Measurements from ENCODE around the gene TRIM17. TPM values are rescaled to one million over a fixed set of nuclear protein-coding genes. Genes with fewer than 3 reads are reported as not detected.

Gene TRIM17
- total RNA-seq, 2 experiments from 2014 or later: 0.73 to 0.96 TPM

GRCh38 chr1:228445490-228445842, 28.8 kb upstream of the TRIM17 start:
- Mint-ChIP-seq H3K4me1 (ENCODE audit: low read depth) (peaks cover 9% of the 10 kb centered on the region), H3K4me3 (peak overlapping the region; percentile 76), H3K27me3 (peaks cover 82% of the 10 kb centered on the region), H3K9me3 (no peaks in the 10 kb centered on the region), H3K36me3 (ENCODE audit: low read depth) (no peaks in the 10 kb centered on the region), H3K27ac (no peak overlapping the region)
- no peak for ATAC-seq (ENCODE audit: poor library complexity)
- Histone ChIP-seq H3K36me3 (ENCODE audit: insufficient read depth, low read length) (no peaks in the 10 kb centered on the region), H3K27me3 (ENCODE audit: control insufficient read depth in 1 of 2, insufficient read depth in 2 of 2, low read length in 2 of 2) (peaks cover 18 to 37% of the 10 kb centered on the region in 2 experiments), H3K4me3 (ENCODE audit: low read length) (peak overlapping the region; percentile 53), H3K9me3 (ENCODE audit: control insufficient read depth in 1 of 2, insufficient read depth in 1 of 2, low read length in 2 of 2) (peaks cover 0 to 4% of the 10 kb centered on the region in 2 experiments), H3K4me1 (ENCODE audit: insufficient read depth, low read length) (peaks cover 15% of the 10 kb centered on the region), H3K27ac (ENCODE audit: low read depth in 1 of 2, low read length in 2 of 2) (no peak overlapping the region)
- POLR2A ChIA-PET: interaction anchor here (0.6 to 1.5 kb wide), 3 partner anchors 12 to 41 kb away, joined by 3 to 9 read pairs (median 4); partner anchors contain the start of gene RNF187
- DNase-seq: no peak
- CTCF ChIA-PET: no interaction called here
- TF ChIP-seq CTCF (IDR thresholded peaks at IDR 0.05): no peak
- intact Hi-C loops (cut with DNase I, micrococcal nuclease): no loop called here

GRCh38 chr1:228443395-228443794, 26.7 kb upstream of the TRIM17 start:
- Mint-ChIP-seq H3K27ac (no peak overlapping the region), H3K36me3 (ENCODE audit: low read depth) (no peaks in the 10 kb centered on the region), H3K4me3 (no peak overlapping the region), H3K27me3 (peaks cover 92% of the 10 kb centered on the region), H3K9me3 (no peaks in the 10 kb centered on the region), H3K4me1 (ENCODE audit: low read depth) (peaks cover 9% of the 10 kb centered on the region)
- ChIA-PET CTCF (no interaction called here), POLR2A (no interaction called here)
- no peak for DNase-seq
- intact Hi-C loops (cut with DNase I, micrococcal nuclease): no loop called here
- H3K4me1 ChIP-seq (ENCODE audit: insufficient read depth, low read length): peaks cover 19% of the 10 kb centered on the region
- H3K27ac ChIP-seq (ENCODE audit: low read depth in 1 of 2, low read length in 2 of 2): no peak overlapping the region
- no peaks in the 10 kb centered on the region for H3K36me3 ChIP-seq (ENCODE audit: insufficient read depth, low read length)
- TF ChIP-seq CTCF (IDR thresholded peaks at IDR 0.05): no peak
- H3K27me3 ChIP-seq (ENCODE audit: control insufficient read depth in 1 of 2, insufficient read depth in 2 of 2, low read length in 2 of 2): peaks cover 18 to 37% of the 10 kb centered on the region in 2 experiments
- no peak overlapping the region for H3K4me3 ChIP-seq (ENCODE audit: low read length)
- H3K9me3 ChIP-seq (ENCODE audit: control insufficient read depth in 1 of 2, insufficient read depth in 1 of 2, low read length in 2 of 2): peaks cover 0 to 5% of the 10 kb centered on the region in 2 experiments
- no peak for ATAC-seq (ENCODE audit: poor library complexity)

- ChIA-PET CTCF (no interaction called here), POLR2A (no interaction called here)
- Mint-ChIP-seq H3K27ac (no peak overlapping the region), H3K36me3 (ENCODE audit: low read depth) (no peaks in the 10 kb centered on the region), H3K4me3 (no peak overlapping the region), H3K4me1 (ENCODE audit: low read depth) (peaks cover 8% of the 10 kb centered on the region), H3K9me3 (no peaks in the 10 kb centered on the region), H3K27me3 (peaks cover 75% of the 10 kb centered on the region)
- TF ChIP-seq CTCF (IDR thresholded peaks at IDR 0.05): no peak
- ATAC-seq (ENCODE audit: poor library complexity) (no peak), DNase-seq (no peak)
- Histone ChIP-seq H3K27me3 (ENCODE audit: control insufficient read depth in 1 of 2, insufficient read depth in 2 of 2, low read length in 2 of 2) (peaks cover 19 to 29% of the 10 kb centered on the region in 2 experiments), H3K27ac (ENCODE audit: low read depth in 1 of 2, low read length in 2 of 2) (no peak overlapping the region), H3K9me3 (ENCODE audit: control insufficient read depth in 1 of 2, insufficient read depth in 1 of 2, low read length in 2 of 2) (peaks cover 0 to 8% of the 10 kb centered on the region in 2 experiments), H3K4me3 (ENCODE audit: low read length) (no peak overlapping the region), H3K4me1 (ENCODE audit: insufficient read depth, low read length) (peaks cover 16% of the 10 kb centered on the region), H3K36me3 (ENCODE audit: insufficient read depth, low read length) (no peaks in the 10 kb centered on the region)
- intact Hi-C loops (cut with DNase I, micrococcal nuclease): no loop called here
Measured at GRCh38 chr1:228440761-228441500, 24.3 kb upstream of the TRIM17 start.

Data from CD4-positive, alpha-beta T cell (primary cell).